CD14-positive monocyte (primary cell): ENCODE data around the gene DOCK3. TPM values are rescaled to one million over a fixed set of nuclear protein-coding genes. Genes with fewer than 3 reads are reported as not detected.
A peak's percentile ranks its signal among the peaks of the same experiment; 100 is the strongest.

Source experiments
- DNase-seq, 3 donors: peaks; one replicate each; pipeline ENCODE4 v3.0.0-alpha.2; 2011 to 2022
- H2AFZ ChIP-seq: 2 replicates; pipeline ENCODE4 v1.6.0; 2012; ENCODE audit warnings: mild to moderate bottlenecking, low read depth, low read length, inconsistent platforms; ENCODE audit not compliant: insufficient read depth, poor library complexity, severe bottlenecking
- H3K27ac ChIP-seq, 2 donors: 1 replicate in 1 of 2; 2 replicates in 1 of 2; pipeline ENCODE4 v1.5.1; 2012 to 2013; ENCODE audit warnings: low read length in 2 of 2, control low read depth in 1 of 2, inconsistent platforms in 1 of 2, low read depth in 1 of 2, mild to moderate bottlenecking in 1 of 2
- H3K27me3 ChIP-seq, 2 donors: one replicate each; pipeline versions ENCODE4 v1.6.0 to v1.6.1; 2011 to 2013; ENCODE audit warnings: low read length in 2 of 2; ENCODE audit not compliant: control insufficient read depth in 2 of 2, insufficient read depth in 2 of 2
- H3K36me3 ChIP-seq, 2 donors: replicated peaks in 1 of 2; 1 replicate in 1 of 2; 2 replicates in 1 of 2; pipeline versions ENCODE4 v1.5.1 to v1.6.1; 2012 to 2013; ENCODE audit warnings: low read length in 2 of 2, control low read depth in 1 of 2, inconsistent platforms in 1 of 2, mild to moderate bottlenecking in 1 of 2; ENCODE audit not compliant: insufficient read depth in 2 of 2, control insufficient read depth in 1 of 2
- H3K4me1 ChIP-seq, 2 donors: 1 replicate in 1 of 2; 2 replicates in 1 of 2; pipeline versions ENCODE4 v1.5.1 to v1.6.1; 2012 to 2013; ENCODE audit warnings: low read length in 2 of 2, control low read depth in 1 of 2, inconsistent platforms in 1 of 2, mild to moderate bottlenecking in 1 of 2, moderate library complexity in 1 of 2; ENCODE audit not compliant: insufficient read depth in 2 of 2, control insufficient read depth in 1 of 2
- H3K4me2 ChIP-seq: replicated peaks from 2 replicates; pipeline ENCODE3; 2012; ENCODE audit warnings: low read length, moderate library complexity, mild to moderate bottlenecking; ENCODE audit not compliant: poor library complexity, severe bottlenecking; ENCODE audit errors: extremely low read depth
- H3K4me3 ChIP-seq, 3 experiments: fragments of 200-600 bp in 1 of 3; sonication (generic) in 1 of 3; replicated peaks in 1 of 3; 1 replicate in 2 of 3; 2 replicates in 1 of 3; pipeline ENCODE4 v1.5.1; 2011 to 2013; ENCODE audit warnings: low read length in 3 of 3, mild to moderate bottlenecking in 3 of 3, control low read depth in 2 of 3, low read depth in 2 of 3, inconsistent platforms in 1 of 3, moderate library complexity in 1 of 3
- H3K79me2 ChIP-seq: 2 replicates; pipeline ENCODE4 v1.6.0; 2012; ENCODE audit warnings: mild to moderate bottlenecking, control low read depth, inconsistent platforms, low read length, moderate library complexity; ENCODE audit not compliant: insufficient read depth
- H3K9ac ChIP-seq: 2 replicates; pipeline ENCODE4 v1.6.0; 2017; ENCODE audit warnings: low read length, mild to moderate bottlenecking; ENCODE audit not compliant: insufficient read depth, poor library complexity, severe bottlenecking
- H3K9me3 ChIP-seq, 2 donors: replicated peaks in 1 of 2; 1 replicate in 1 of 2; 2 replicates in 1 of 2; pipeline versions ENCODE4 v1.5.1 to v1.6.1; 2012 to 2013; ENCODE audit warnings: low read length in 2 of 2, control low read depth in 1 of 2; ENCODE audit not compliant: control insufficient read depth in 1 of 2, insufficient read depth in 1 of 2
- H4K20me1 ChIP-seq: 2 replicates; pipeline ENCODE4 v1.6.0; 2012; ENCODE audit warnings: mild to moderate bottlenecking, low read length, control low read depth, moderate library complexity; ENCODE audit not compliant: insufficient read depth
- H3K27ac Mint-ChIP-seq, 7 donors: one replicate each; pipeline ENCODE4 v1.8.0; 2020; ENCODE audit warnings: mild to moderate bottlenecking in 7 of 7, mixed read lengths in 7 of 7, moderate library complexity in 6 of 7, inconsistent platforms in 2 of 7
- H3K27me3 Mint-ChIP-seq, 3 donors: one replicate each; pipeline ENCODE4 v1.8.0; 2021 to 2022; ENCODE audit warnings: low read depth in 3 of 3, mild to moderate bottlenecking in 3 of 3, mixed read lengths in 3 of 3, moderate library complexity in 3 of 3, inconsistent platforms in 1 of 3
- H3K36me3 Mint-ChIP-seq, 2 donors: one replicate each; pipeline ENCODE4 v1.8.0; 2020; ENCODE audit warnings: mixed read lengths in 2 of 2, inconsistent platforms in 1 of 2, mild to moderate bottlenecking in 1 of 2
- H3K4me1 Mint-ChIP-seq: one replicate; pipeline ENCODE4 v1.8.0; 2020; ENCODE audit warnings: mild to moderate bottlenecking, mixed read lengths
- H3K4me3 Mint-ChIP-seq, 2 donors: one replicate each; pipeline ENCODE4 v1.8.0; 2020; ENCODE audit warnings: mild to moderate bottlenecking in 2 of 2, mixed read lengths in 2 of 2, moderate library complexity in 1 of 2
- H3K9me3 Mint-ChIP-seq, 7 donors: one replicate each; pipeline ENCODE4 v1.8.0; 2020 to 2022; ENCODE audit warnings: mixed read lengths in 7 of 7, mild to moderate bottlenecking in 6 of 7, moderate library complexity in 6 of 7, inconsistent platforms in 2 of 7
- WGBS: methylation state at CpG from one replicate; pipeline ENCODE4 v1.1.5; 2013; ENCODE audit warnings: missing lambda C conversion rate; ENCODE audit not compliant: insufficient coverage; 5-methylcytosine and 5-hydroxymethylcytosine counted together
- intact Hi-C, 2 donors: fragments of 100-400 bp; cut with micrococcal nuclease; formaldehyde crosslinking; loops; one replicate each; pipeline versions ENCODE4 v1.15.0 to v1.15.1; 2023
- polyA plus RNA-seq, 3 donors: library from polyadenylated mRNA; depleted of rRNA in 1 of 3; unstranded in 2 of 3; stranded (reverse) in 1 of 3; fragments of 300-500 nt in 2 of 3; fragments of >200 nt in 1 of 3; fragmentation: Illumina TruSeq in 2 of 3; gene quantifications; 1 replicate in 2 of 3; 2 replicates in 1 of 3; pipeline ENCODE4 v1.2.3, GENCODE V29; 2012 to 2021
- TF ChIP-seq, protein P1 (sequence below): fragments of 200-600 bp; IDR thresholded peaks from one replicate; pipeline ENCODE4 v1.8.0; 2022; ENCODE audit warnings: antibody characterized with exemption, mild to moderate bottlenecking

Gene DOCK3
- polyA plus RNA-seq, 3 donors = 0.03 TPM; not detected in 1

DNA sequence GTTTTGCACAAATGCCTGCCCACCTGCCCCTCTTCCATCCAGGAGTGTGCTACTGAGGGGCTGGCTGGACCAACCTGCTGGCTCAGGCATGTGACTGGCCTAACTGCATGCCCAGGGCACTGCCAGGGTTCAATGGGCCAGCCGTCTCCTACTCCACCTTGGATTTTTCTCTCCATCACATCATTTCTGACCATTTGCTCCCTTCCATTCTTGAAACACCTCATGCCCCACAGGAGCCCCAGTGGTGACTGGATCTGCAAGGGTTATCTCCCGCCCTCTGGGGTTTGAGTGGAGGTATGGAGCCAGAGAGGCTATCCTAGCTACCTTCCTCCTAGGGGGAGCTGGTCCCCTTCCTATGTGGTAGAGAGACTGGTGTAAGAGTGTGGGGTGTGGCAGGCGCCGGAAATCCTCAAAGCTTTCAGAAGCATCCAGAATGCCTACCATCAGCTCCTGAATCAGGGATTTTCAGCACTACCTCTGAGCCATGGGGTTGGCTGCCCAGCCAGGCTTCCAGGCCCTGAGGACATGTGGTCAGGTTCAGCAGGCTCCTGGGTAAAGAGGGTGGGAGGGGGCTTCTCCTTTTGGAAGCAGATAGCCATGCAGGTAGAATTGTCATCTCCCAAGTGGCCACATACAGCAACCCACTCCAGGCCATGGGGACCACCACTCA, 707.5 kb downstream of the DOCK3 start:
- Mint-ChIP-seq H3K27ac (peak overlapping the region in 1 of 7 donors; percentile 27), H3K36me3 (peaks cover 0 to 5% of the 10 kb centered on the region in 2 donors), H3K9me3 (no peaks in the 10 kb centered on the region), H3K27me3 (peaks cover 3 to 10% (median 4%) of the 10 kb centered on the region in 3 donors), H3K4me3 (no peak overlapping the region), H3K4me1 (peaks cover 35% of the 10 kb centered on the region)
- Histone ChIP-seq H3K9me3 (no peaks in the 10 kb centered on the region), H3K9ac (no peak overlapping the region), H4K20me1 (peaks cover 11% of the 10 kb centered on the region), H3K4me1 (peaks cover 23 to 27% of the 10 kb centered on the region in 2 donors), H2AFZ (no peak overlapping the region), H3K79me2 (peaks cover 37% of the 10 kb centered on the region), H3K27ac (no peak overlapping the region), H3K4me3 (no peak overlapping the region), H3K36me3 (peaks cover 0 to under 1% of the 10 kb centered on the region in 2 donors), H3K4me2 (no peak overlapping the region), H3K27me3 (no peaks in the 10 kb centered on the region)
- intact Hi-C loops = loop anchor here (5.0 to 10.0 kb wide), 2 partner anchors 300 to 1153 kb away; partner anchors contain the start of genes NT5DC2 (in 1 of the 2) and UQCC5 (in 1 of the 2)
- no CpG with 5 or more reads among the region's 4 CpGs for WGBS
- TF ChIP-seq, protein P1, sequence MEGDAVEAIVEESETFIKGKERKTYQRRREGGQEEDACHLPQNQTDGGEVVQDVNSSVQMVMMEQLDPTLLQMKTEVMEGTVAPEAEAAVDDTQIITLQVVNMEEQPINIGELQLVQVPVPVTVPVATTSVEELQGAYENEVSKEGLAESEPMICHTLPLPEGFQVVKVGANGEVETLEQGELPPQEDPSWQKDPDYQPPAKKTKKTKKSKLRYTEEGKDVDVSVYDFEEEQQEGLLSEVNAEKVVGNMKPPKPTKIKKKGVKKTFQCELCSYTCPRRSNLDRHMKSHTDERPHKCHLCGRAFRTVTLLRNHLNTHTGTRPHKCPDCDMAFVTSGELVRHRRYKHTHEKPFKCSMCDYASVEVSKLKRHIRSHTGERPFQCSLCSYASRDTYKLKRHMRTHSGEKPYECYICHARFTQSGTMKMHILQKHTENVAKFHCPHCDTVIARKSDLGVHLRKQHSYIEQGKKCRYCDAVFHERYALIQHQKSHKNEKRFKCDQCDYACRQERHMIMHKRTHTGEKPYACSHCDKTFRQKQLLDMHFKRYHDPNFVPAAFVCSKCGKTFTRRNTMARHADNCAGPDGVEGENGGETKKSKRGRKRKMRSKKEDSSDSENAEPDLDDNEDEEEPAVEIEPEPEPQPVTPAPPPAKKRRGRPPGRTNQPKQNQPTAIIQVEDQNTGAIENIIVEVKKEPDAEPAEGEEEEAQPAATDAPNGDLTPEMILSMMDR = no peak
- no peak for DNase-seq

DNA sequence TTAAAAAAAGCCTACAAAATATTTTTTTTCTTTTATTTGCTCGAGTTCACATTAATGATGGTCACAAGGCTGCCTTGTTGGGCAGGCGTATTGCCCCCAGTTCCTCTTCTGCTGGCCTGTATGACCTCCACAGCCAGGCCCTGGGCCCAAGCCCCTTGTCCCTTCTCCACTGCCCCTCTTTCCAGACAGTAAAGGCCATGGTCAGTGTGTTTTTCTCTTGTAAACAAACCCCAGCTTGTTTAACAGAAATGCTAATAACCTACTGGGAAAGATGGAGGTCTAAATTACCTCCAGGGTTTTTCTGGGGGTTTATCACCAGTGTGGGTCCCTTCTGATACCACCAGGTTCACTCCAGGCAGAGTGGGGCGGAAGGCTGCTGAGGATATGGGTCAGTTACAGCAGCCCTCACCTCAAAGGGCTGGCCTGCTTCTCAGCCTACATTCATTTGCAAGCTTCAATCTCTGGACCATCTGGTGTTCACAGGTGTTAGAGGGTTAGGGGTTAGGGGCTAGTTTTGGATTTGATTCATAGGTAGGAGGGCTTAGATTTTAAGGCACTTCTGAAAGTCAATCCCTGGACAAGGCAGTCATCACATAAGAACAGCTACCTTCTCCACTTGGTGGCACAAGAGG, 708.3 kb downstream of the DOCK3 start:
- Histone ChIP-seq H4K20me1 (peaks cover 19% of the 10 kb centered on the region), H3K36me3 (peaks cover 1 to 9% of the 10 kb centered on the region in 2 donors), H3K9me3 (no peaks in the 10 kb centered on the region), H3K27me3 (no peaks in the 10 kb centered on the region), H3K4me2 (no peak overlapping the region), H3K27ac (no peak overlapping the region), H3K4me1 (peaks cover 31 to 36% of the 10 kb centered on the region in 2 donors), H2AFZ (no peak overlapping the region), H3K4me3 (no peak overlapping the region), H3K9ac (no peak overlapping the region), H3K79me2 (peaks cover 45% of the 10 kb centered on the region)
- WGBS = 63% methylated on average over 2 of the region's 3 CpGs
- intact Hi-C loops = loop anchor here (5.0 to 10.0 kb wide), 2 partner anchors 299 to 1152 kb away; partner anchors contain the start of genes NT5DC2 (in 1 of the 2) and UQCC5 (in 1 of the 2)
- TF ChIP-seq, protein P1 = no peak
- Mint-ChIP-seq H3K9me3 (no peaks in the 10 kb centered on the region), H3K4me3 (no peak overlapping the region), H3K27ac (peak overlapping the region in 1 of 7 donors; percentile 32), H3K4me1 (peaks cover 42% of the 10 kb centered on the region), H3K27me3 (peaks cover 1 to 10% (median 3%) of the 10 kb centered on the region in 3 donors), H3K36me3 (peaks cover 7 to 11% of the 10 kb centered on the region in 2 donors)
- no peak for DNase-seq
